Measurements from ENCODE around the gene MVB12B.

DNA sequence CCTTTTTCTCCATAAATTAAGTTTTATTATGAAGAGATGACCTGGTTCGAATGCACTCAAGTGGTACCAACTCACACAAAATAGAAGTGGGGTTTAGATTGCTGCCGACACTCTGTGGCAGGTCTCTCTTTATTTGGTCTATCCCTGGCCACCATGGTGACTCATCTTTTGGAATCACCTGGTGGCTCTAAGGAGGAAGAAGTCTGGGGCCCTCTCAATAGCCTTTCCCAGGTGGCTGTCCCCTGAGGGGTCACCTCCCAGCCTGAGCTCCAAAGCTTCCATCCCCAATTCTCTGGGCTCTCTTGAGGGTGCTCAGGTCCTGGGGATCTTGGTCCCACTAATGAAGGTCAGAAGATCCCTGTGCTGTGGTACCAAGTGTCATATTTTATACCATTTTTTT, 136.8 kb downstream of the MVB12B start:
- TF ChIP-seq, protein P1, sequence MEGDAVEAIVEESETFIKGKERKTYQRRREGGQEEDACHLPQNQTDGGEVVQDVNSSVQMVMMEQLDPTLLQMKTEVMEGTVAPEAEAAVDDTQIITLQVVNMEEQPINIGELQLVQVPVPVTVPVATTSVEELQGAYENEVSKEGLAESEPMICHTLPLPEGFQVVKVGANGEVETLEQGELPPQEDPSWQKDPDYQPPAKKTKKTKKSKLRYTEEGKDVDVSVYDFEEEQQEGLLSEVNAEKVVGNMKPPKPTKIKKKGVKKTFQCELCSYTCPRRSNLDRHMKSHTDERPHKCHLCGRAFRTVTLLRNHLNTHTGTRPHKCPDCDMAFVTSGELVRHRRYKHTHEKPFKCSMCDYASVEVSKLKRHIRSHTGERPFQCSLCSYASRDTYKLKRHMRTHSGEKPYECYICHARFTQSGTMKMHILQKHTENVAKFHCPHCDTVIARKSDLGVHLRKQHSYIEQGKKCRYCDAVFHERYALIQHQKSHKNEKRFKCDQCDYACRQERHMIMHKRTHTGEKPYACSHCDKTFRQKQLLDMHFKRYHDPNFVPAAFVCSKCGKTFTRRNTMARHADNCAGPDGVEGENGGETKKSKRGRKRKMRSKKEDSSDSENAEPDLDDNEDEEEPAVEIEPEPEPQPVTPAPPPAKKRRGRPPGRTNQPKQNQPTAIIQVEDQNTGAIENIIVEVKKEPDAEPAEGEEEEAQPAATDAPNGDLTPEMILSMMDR (IDR thresholded peaks at IDR 0.05), result no peak
- no peak for TF ChIP-seq POLR2A (IDR thresholded peaks at IDR 0.05)
